GM23248 (cell line): Measurements from ENCODE around the gene NHP2. TPM values are rescaled to one million over a fixed set of nuclear protein-coding genes. Genes with fewer than 3 reads are reported as not detected.

Experiments
- DNase-seq: peaks from one replicate; pipeline ENCODE4 v3.0.0-alpha.2; 2015
- H2AFZ ChIP-seq: fragments of 200-600 bp; sonication (generic); 2 replicates; pipeline ENCODE4 v1.6.1; 2016; ENCODE audit warnings: antibody characterized with exemption
- H3F3A ChIP-seq: fragments of 200-600 bp; sonication (generic); 2 replicates; pipeline ENCODE4 v1.6.1; 2016; ENCODE audit warnings: mild to moderate bottlenecking, antibody characterized with exemption, mixed run types; ENCODE audit not compliant: insufficient read depth
- H3K27ac ChIP-seq: fragments of 200-600 bp; sonication (generic); 2 replicates; pipeline ENCODE4 v1.5.1; 2016; ENCODE audit warnings: mild to moderate bottlenecking
- H3K27me3 ChIP-seq: fragments of 200-600 bp; sonication (generic); replicated peaks from 2 replicates; pipeline ENCODE4 v1.6.1; 2016; ENCODE audit warnings: mild to moderate bottlenecking; ENCODE audit not compliant: insufficient read depth
- H3K36me3 ChIP-seq: fragments of 200-600 bp; sonication (generic); 2 replicates; pipeline ENCODE4 v1.6.1; 2016; ENCODE audit warnings: low read depth, mild to moderate bottlenecking
- H3K4me1 ChIP-seq: fragments of 200-600 bp; sonication (generic); 2 replicates; pipeline ENCODE4 v1.6.1; 2016; ENCODE audit warnings: mild to moderate bottlenecking; ENCODE audit not compliant: insufficient read depth
- H3K4me2 ChIP-seq: fragments of 200-600 bp; sonication (generic); one replicate; pipeline ENCODE4 v1.6.1; 2016; ENCODE audit warnings: mild to moderate bottlenecking; ENCODE audit not compliant: unreplicated experiment
- H3K4me3 ChIP-seq: fragments of 200-600 bp; sonication (generic); 2 replicates; pipeline ENCODE4 v1.5.1; 2016; ENCODE audit warnings: mild to moderate bottlenecking
- H3K79me2 ChIP-seq: fragments of 200-600 bp; sonication (generic); 2 replicates; pipeline ENCODE4 v1.6.1; 2016; ENCODE audit warnings: mild to moderate bottlenecking; ENCODE audit not compliant: insufficient read depth
- H3K9ac ChIP-seq: fragments of 200-600 bp; sonication (generic); 2 replicates; pipeline ENCODE4 v1.6.1; 2016; ENCODE audit warnings: mild to moderate bottlenecking
- H3K9me2 ChIP-seq: fragments of 200-600 bp; sonication (generic); 2 replicates; pipeline ENCODE4 v1.6.1; 2016; ENCODE audit warnings: mixed run types, mild to moderate bottlenecking, moderate library complexity; ENCODE audit not compliant: insufficient read depth
- H3K9me3 ChIP-seq: fragments of 200-600 bp; sonication (generic); one replicate; pipeline ENCODE4 v1.6.1; 2017; ENCODE audit warnings: low read depth
- H4K20me1 ChIP-seq: fragments of 200-600 bp; sonication (generic); 2 replicates; pipeline ENCODE4 v1.6.0; 2016; ENCODE audit not compliant: insufficient read depth
- EZH2 ChIP-seq: fragments of 200-600 bp; sonication (generic); IDR thresholded peaks from 2 replicates; pipeline ENCODE4 v1.6.1; 2018; ENCODE audit warnings: antibody characterized with exemption, mild to moderate bottlenecking; ENCODE audit not compliant: insufficient read depth, poor library complexity, severe bottlenecking
- EZH2phosphoT487 ChIP-seq: fragments of 200-600 bp; sonication (generic); IDR thresholded peaks from 2 replicates; pipeline ENCODE4 v1.6.1; 2018; ENCODE audit warnings: antibody characterized with exemption, moderate library complexity, mild to moderate bottlenecking, low read depth; ENCODE audit not compliant: insufficient read depth
- WGBS, 2 experiments: methylation state at CpG; one replicate each; pipeline ENCODE4 v1.1.6; 2015 to 2017; ENCODE audit warnings: low lambda C conversion rate in 2 of 2, low coverage in 1 of 2; ENCODE audit errors: missing lambda C conversion rate in 2 of 2; 5-methylcytosine and 5-hydroxymethylcytosine counted together
- in situ Hi-C: fragments of 300-500 bp; cut with MboI; formaldehyde crosslinking; loops from 2 replicates; pipeline ENCODE4 v1.15.0; 2020
- polyA plus RNA-seq: library from polyadenylated mRNA; unstranded; fragments of >200 nt; fragmentation: Nextera tagmentation; extraction: Ambion mirVana; gene quantifications from 2 replicates; pipeline ENCODE4 v1.2.1, GENCODE V29; 2016
- total RNA-seq: library from RNA; depleted of rRNA; stranded (reverse); fragments of >200 nt; shearing (Covaris generic); gene quantifications from 2 replicates; pipeline ENCODE4 v1.2.3, GENCODE V29; 2014

The NHP2 gene
- total and polyA plus RNA-seq, 2 experiments from 2014 or later = 203 to 232 TPM

- Histone ChIP-seq H3F3A (no peaks in the 10 kb centered on the region), H3K4me3 (no peak overlapping the region), H3K4me1 (no peaks in the 10 kb centered on the region), H3K9me2 (no peaks in the 10 kb centered on the region), H3K9ac (no peak overlapping the region), H3K27me3 (0 out of 2 replicates have a peak, but pooled peaks cover 3% of the 10 kb centered on the region), H3K27ac (no peak overlapping the region), H3K36me3 (no peaks in the 10 kb centered on the region), H3K4me2 (no peak overlapping the region), H3K79me2 (no peaks in the 10 kb centered on the region), H3K9me3 (no peaks in the 10 kb centered on the region), H4K20me1 (no peaks in the 10 kb centered on the region), H2AFZ (no peak overlapping the region)
- in situ Hi-C loops = no loop called here
- no peak for DNase-seq
- 75 to 80% methylated on average over 18 of the region's 18 CpGs for WGBS, 2 experiments
- no peak for TF ChIP-seq EZH2
- TF ChIP-seq EZH2phosphoT487 = no peak
Measured at GRCh38 chr5:178123966-178124925, 29.4 kb downstream of the NHP2 start.

- Histone ChIP-seq H3K9me2 (no peaks in the 10 kb centered on the region), H3K79me2 (no peaks in the 10 kb centered on the region), H3K4me2 (no peak overlapping the region), H3K9ac (no peak overlapping the region), H2AFZ (no peak overlapping the region), H3K36me3 (no peaks in the 10 kb centered on the region), H3K4me3 (no peak overlapping the region), H3K9me3 (no peaks in the 10 kb centered on the region), H4K20me1 (no peaks in the 10 kb centered on the region), H3K4me1 (no peaks in the 10 kb centered on the region), H3F3A (no peaks in the 10 kb centered on the region), H3K27me3 (0 out of 2 replicates have a peak, but pooled peaks cover 3% of the 10 kb centered on the region), H3K27ac (no peak overlapping the region)
- DNase-seq = no peak
- no peak for TF ChIP-seq EZH2phosphoT487
- TF ChIP-seq EZH2 = no peak
- 83 to 88% methylated on average over 12 to 13 of the region's 13 CpGs for WGBS, 2 experiments
- in situ Hi-C loops = no loop called here
Measured at GRCh38 chr5:178123094-178123965, 30.4 kb downstream of the NHP2 start.

- WGBS, 2 experiments = 81 to 82% methylated on average over 5 of the region's 5 CpGs
- Histone ChIP-seq H3K4me3 (no peak overlapping the region), H3F3A (no peaks in the 10 kb centered on the region), H3K4me1 (no peaks in the 10 kb centered on the region), H3K27ac (no peak overlapping the region), H3K9ac (no peak overlapping the region), H3K9me3 (no peaks in the 10 kb centered on the region), H3K27me3 (0 out of 2 replicates have a peak, but pooled peaks cover 3% of the 10 kb centered on the region), H3K79me2 (no peaks in the 10 kb centered on the region), H3K9me2 (no peaks in the 10 kb centered on the region), H2AFZ (no peak overlapping the region), H3K36me3 (no peaks in the 10 kb centered on the region), H4K20me1 (no peaks in the 10 kb centered on the region), H3K4me2 (no peak overlapping the region)
- in situ Hi-C loops = no loop called here
- no peak for DNase-seq
- TF ChIP-seq EZH2 (no peak), EZH2phosphoT487 (no peak)
Measured at GRCh38 chr5:178122346-178122745, 31.3 kb downstream of the NHP2 start.
